ENCODE measurements around the gene RPAP2.

DNA sequence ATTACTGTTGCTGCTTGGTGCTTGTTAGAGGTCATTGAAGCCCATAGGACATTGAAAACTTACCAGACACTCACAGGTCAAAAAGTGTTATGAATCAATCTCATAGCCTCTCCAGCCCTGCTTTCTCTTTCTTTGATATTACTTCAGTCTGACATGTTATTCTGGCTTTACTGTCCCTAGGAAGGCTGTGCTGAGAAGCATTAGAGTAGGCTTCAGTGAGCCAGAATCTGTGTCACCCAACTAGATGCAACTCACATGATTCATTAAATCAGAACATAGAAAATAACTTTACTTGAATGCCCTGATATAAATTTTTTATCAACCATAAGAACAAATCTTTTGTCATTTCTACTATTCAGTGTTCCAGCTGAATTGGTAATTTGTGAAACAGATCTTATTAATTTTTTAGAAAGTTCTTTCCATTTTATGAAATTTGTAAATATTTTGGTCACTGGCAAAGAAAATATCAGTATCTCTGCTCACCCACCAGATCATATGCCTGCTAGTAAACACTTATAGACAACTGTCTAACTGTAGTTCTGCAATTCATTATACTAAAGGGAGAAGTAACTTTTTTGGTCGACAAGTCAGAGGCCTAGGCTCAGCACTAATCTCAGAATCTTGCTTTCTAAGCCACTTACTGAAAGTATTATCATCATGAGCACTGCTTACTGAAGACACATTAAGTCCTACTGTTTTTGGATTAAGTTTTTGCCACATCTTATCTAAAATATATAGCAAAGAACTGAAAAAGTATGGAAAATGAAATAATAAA, 48.2 kb downstream of the RPAP2 start:
- TF ChIP-seq, protein P1, sequence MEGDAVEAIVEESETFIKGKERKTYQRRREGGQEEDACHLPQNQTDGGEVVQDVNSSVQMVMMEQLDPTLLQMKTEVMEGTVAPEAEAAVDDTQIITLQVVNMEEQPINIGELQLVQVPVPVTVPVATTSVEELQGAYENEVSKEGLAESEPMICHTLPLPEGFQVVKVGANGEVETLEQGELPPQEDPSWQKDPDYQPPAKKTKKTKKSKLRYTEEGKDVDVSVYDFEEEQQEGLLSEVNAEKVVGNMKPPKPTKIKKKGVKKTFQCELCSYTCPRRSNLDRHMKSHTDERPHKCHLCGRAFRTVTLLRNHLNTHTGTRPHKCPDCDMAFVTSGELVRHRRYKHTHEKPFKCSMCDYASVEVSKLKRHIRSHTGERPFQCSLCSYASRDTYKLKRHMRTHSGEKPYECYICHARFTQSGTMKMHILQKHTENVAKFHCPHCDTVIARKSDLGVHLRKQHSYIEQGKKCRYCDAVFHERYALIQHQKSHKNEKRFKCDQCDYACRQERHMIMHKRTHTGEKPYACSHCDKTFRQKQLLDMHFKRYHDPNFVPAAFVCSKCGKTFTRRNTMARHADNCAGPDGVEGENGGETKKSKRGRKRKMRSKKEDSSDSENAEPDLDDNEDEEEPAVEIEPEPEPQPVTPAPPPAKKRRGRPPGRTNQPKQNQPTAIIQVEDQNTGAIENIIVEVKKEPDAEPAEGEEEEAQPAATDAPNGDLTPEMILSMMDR (conservative IDR thresholded peaks at IDR 0.05; ENCODE audit: low read depth, low read length) = no peak
- no peak for TF ChIP-seq EZH2 (IDR thresholded peaks at IDR 0.05; ENCODE audit: borderline replicate concordance, low read depth, low read length, poor library complexity, severe bottlenecking)

Data from A673 (cell line).